GM23248 (cell line): ENCODE measurements around the gene POLG.

Source experiments
- EZH2 ChIP-seq: fragments of 200-600 bp; sonication (generic); IDR thresholded peaks from 2 replicates; pipeline ENCODE4 v1.6.1; 2018; ENCODE audit warnings: antibody characterized with exemption, mild to moderate bottlenecking; ENCODE audit not compliant: insufficient read depth, poor library complexity, severe bottlenecking
- EZH2phosphoT487 ChIP-seq: fragments of 200-600 bp; sonication (generic); IDR thresholded peaks from 2 replicates; pipeline ENCODE4 v1.6.1; 2018; ENCODE audit warnings: antibody characterized with exemption, moderate library complexity, mild to moderate bottlenecking, low read depth; ENCODE audit not compliant: insufficient read depth

DNA sequence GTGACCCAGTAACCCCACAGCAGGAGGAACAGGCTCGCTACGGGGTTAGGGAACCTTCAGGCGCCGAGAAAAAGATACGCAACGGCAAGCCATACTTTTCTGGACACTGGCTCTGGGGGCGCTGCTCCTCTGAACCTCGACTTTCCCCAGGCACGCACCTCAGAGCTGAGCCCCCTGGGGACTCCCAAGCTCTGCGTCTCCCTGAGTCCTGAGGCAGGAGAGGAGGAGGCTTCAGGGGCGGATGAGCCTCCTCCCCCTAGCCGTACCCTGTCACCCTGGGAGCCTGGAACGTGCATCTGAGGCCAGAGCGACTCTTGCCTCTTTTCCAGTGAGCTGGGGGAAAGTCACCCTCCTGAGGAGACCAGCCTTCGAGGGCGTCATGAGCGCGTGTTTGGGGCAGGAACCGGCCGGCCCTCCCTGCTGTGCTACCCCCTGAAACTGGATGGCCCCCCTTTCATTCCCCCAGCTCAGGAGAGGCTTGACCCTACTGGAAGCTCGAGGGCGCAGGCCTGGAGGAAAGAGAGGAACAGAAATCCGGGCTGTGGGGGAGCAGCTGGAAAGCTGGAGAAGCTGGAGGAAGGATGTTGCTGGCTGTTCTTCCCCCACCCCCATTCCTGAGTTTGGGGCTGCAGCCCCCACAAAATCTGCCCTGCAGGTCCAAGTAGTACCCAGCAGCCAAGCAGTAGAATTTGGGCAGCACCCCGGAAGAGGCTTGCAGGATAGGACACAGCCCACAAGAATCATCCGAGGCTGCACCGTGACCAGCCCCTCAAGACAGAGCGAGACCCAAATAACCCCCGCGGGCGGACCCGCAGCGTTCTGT is 25.1 kb upstream of the POLG start:
- no peak for TF ChIP-seq EZH2phosphoT487
- TF ChIP-seq EZH2: peak; percentile 57
